ENCODE results near the gene GMEB2.
"Not testable (repeated sequence)": the region's sequence is repeated elsewhere in the genome, so short reads cannot be mapped to it uniquely, and the experiment has no call there.

The GMEB2 gene

GRCh38 chr20:63568170-63568981, 58.5 kb downstream of the GMEB2 start:
- DNase-seq = no peak

GRCh38 chr20:63567386-63568169, 59.3 kb downstream of the GMEB2 start:
- DNase-seq = no peak

- no peak for DNase-seq
Measured at GRCh38 chr20:63567136-63567385, 59.8 kb downstream of the GMEB2 start.

DNA sequence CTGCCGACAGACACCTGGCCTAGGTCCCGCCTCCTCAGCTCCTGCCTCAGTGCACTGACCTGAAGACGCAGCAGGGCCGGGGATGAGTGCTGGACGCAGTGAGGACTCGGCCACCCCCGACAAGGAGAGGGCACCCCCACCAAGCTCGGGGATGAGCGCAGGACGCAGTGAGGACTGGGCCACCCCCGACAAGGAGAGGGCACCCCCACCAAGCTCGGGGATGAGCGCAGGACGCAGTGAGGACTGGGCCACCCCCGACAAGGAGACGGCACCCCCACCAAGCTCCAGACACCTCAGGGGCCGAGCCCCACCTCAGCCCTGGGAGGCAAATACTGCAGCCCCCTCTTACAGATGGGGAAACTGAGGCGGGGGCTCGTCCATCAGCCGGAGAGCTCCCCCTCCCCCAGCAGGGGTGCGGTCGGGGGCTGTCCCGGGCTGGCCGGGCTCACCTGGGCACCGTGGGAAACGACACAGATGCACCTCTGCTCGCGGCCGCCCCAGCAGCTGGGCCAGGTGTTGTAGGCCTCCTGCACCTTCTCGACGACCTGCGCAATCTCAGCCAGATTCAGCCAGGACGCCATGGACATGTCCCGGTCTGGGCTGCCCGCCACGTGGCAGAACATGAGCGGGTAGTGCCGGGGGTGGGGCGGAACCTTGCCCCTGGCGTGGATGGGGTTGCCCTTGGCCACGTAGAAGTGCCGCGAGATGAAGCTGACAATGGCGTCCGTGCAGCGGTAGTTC, 60.3 kb downstream of the GMEB2 start:
- no peak for DNase-seq

GRCh38 chr20:63565699-63566335, 61.1 kb downstream of the GMEB2 start:
- DNase-seq = no peak

GRCh38 chr20:63565021-63565698, 61.7 kb downstream of the GMEB2 start:
- no peak for DNase-seq

DNA sequence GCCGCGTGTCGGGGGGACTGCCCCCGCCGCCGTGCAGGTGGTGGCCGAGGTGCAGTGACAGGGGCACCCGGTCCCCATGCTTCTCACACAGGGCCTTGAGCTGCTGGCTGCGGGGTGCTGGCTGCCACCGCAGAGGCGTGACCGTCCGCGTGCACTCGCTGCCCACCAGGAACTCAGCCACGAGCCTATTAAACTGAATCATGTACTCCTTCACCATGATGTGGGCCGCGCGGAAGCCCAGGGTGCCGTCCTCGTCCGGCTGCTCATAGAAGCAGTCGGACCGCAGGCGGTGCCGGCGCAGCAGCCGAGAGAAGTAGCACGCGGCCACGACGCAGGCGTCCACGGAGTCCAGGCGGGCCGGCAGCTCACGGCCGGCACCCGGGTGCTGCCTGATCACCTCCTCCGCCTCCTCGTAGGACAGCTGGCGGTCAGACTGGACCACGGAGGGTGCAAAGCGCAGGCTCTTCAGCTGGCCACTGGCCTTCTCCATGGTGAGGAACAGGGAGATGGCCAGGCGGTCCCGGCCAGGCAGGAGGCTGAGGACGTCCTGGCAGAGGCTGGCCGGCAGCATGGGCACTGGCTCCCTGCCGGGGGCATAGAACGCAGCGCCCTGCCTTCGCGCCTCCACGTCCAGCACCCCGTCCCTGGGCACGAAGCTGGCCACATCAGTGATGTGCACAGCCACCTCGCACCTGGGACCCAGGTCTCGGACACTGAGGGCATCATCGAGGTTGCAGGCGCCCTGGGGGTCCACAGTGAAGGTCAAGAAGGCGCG, 62.7 kb downstream of the GMEB2 start:
- DNase-seq = no peak

DNA sequence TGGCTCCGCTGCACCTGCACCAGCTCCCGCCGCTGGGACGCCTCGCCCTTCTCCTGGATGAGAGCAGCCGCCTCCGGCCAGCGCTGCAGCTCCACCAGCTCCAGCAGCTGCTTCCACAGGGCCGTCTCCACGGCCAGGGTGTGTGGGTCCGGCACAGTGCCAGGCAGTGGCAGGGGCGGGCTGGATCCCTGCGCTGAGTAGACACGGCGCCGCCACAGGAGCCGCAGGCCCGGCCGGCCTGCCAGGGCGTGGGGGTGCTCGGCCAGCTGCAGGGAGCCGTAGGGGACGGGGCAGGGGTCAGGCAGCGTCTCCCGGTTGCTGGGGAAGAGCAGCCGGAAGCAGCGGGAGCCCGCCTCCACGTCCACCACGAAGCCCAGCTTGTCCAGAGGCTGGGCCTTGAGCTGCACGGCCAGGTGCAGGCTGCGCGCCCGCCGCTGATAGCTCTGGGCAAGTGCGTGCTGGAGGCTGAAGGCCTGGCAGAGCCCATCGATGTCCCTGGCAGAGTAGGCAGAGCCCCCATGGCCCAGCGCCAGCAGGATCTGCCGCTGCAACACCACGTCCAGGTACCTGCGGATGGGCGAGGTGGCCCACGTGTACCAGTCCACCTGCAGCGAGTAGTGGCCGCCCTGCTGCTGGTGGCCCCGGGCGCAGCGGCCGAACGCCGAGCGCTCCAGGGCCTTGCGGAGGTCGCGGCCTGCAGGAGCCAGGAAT, 63.5 kb downstream of the GMEB2 start:
- DNase-seq = no peak

GRCh38 chr20:63562461-63563224, 64.3 kb downstream of the GMEB2 start:
- DNase-seq = no peak

GRCh38 chr20:63561624-63562396, 65.1 kb downstream of the GMEB2 start:
- DNase-seq = no peak

DNA sequence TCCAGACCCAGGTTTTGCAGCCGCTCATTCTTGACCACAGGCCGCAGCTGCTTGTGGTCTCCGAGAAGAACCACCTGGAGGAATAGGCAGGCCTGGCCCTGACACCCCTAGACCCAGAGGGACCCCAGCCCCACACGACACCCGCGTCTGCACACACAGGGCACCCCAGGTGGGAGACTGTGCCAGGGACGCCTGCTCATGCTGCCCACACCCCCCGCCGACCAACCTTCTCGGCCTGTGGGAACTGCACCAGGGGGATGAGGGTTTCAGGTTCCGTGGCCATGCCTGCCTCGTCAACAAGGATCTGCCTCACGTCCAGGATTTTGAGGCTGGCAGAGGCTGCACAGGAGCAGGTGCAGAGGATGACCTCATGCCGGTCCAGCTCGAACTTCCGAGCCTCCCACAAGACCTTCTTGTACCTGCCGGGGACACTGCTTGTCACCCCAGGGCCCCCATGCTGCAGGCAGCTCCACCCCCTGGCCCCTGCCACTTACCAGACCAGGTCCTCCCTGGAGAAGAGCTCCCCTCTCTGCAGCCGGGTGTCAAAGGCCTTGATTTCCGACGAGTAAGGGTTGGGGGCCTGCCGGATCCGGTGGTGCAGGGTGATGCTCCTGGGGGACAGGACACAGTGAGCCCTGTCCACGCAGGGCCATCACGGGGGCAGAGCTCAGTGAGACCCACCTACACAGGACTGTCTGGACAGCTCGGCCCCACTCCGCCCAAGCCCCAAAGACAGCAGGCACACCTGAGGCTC, 65.9 kb downstream of the GMEB2 start:
- DNase-seq = no peak

GRCh38 chr20:63560333-63560805, 66.5 kb downstream of the GMEB2 start:
- no peak for DNase-seq

- not testable (repeated sequence) for DNase-seq
Measured at GRCh38 chr20:63559485-63560332, 67.2 kb downstream of the GMEB2 start.

GRCh38 chr20:63558804-63559484, 68.0 kb downstream of the GMEB2 start:
- no peak for DNase-seq

GRCh38 chr20:63557481-63557891, 69.4 kb downstream of the GMEB2 start:
- DNase-seq = no peak

DNA sequence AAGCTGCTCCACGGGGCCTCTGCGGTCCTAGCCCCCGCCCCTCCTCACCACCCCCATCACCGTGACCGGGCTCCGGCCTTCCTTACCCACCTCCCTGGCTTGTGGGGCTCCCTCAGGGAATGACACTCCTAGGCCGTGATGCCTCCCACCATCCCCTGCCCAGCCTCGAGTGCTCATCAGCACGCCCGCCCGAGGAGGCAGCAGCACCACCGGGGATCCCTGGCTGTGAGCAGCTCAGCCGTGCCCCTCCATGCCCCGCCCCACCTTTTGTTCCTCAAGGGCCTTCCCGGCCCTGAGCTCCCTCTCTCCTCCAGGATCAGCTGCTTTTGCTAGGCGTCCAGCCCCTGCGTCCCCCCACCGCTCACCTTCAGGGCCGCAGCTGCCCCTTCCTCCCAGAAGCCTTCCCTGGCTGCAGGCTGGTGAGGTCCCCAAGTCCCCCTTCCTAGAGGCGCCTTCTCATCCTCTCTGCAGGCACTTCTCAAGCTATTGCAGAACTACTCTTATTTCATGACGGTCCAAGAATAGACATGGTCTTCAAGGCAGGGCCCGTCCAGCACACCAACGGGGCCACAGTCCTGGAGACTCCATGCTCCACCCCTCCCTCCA, 69.9 kb downstream of the GMEB2 start:
- DNase-seq = no peak

All from NCI-H446 (cell line).